ENCODE data around the gene LNPEP.

DNA sequence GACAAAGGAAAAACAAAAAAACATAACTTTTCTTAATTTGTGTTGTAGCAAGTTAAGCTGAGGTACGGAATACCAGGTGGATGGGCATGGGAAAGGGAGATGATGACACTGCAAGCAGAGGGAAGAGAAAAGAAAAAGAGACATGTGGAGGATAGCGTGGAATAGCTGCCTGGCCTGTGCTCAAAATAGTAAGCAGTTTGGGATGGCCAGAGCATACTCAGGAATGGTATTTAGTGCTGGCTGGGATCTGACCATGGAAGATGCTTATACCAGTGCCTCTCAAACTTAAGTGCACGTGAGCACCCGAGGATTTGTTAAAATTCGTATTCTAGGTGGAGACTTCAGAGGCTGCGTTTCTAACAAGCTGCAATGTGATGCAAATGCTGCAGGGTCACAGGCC lies 41.3 kb downstream of the LNPEP start:
- TF ChIP-seq, protein P1, sequence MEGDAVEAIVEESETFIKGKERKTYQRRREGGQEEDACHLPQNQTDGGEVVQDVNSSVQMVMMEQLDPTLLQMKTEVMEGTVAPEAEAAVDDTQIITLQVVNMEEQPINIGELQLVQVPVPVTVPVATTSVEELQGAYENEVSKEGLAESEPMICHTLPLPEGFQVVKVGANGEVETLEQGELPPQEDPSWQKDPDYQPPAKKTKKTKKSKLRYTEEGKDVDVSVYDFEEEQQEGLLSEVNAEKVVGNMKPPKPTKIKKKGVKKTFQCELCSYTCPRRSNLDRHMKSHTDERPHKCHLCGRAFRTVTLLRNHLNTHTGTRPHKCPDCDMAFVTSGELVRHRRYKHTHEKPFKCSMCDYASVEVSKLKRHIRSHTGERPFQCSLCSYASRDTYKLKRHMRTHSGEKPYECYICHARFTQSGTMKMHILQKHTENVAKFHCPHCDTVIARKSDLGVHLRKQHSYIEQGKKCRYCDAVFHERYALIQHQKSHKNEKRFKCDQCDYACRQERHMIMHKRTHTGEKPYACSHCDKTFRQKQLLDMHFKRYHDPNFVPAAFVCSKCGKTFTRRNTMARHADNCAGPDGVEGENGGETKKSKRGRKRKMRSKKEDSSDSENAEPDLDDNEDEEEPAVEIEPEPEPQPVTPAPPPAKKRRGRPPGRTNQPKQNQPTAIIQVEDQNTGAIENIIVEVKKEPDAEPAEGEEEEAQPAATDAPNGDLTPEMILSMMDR (IDR thresholded peaks at IDR 0.05), result no peak
- no peak for TF ChIP-seq POLR2A (IDR thresholded peaks at IDR 0.05)
- no peak for TF ChIP-seq EP300 (IDR thresholded peaks at IDR 0.05)
